H1 (cell line): ENCODE measurements around the gene TARDBP.

Source experiments
- CEBPB ChIP-seq: IDR thresholded peaks from 2 replicates; pipeline ENCODE4 v1.6.1; 2012; ENCODE audit warnings: low read depth, low read length
- POLR2AphosphoS5 ChIP-seq: IDR thresholded peaks from 2 replicates; pipeline ENCODE4 v1.6.1; 2011; ENCODE audit warnings: low read depth, low read length
- SIN3A ChIP-seq, 2 experiments: IDR thresholded peaks in 1 of 2; conservative IDR thresholded peaks in 1 of 2; 2 replicates each; pipeline ENCODE4 v1.6.1; 2011 to 2012; ENCODE audit warnings: low read length in 2 of 2, improper control_type of control experiment in 1 of 2, low read depth in 1 of 2, mild to moderate bottlenecking in 1 of 2
- SIX5 ChIP-seq: IDR thresholded peaks from 2 replicates; pipeline ENCODE4 v1.6.1; 2011; ENCODE audit warnings: mild to moderate bottlenecking, low read depth, low read length
- TF ChIP-seq, protein P1 (sequence below), 3 experiments: IDR thresholded peaks; 1 replicate in 2 of 3; 2 replicates in 1 of 3; pipeline versions ENCODE4 v1.5.1 to v1.6.1; 2011; ENCODE audit warnings: low read length in 3 of 3, mild to moderate bottlenecking in 3 of 3, inconsistent platforms in 2 of 3, low read depth in 1 of 3, moderate library complexity in 1 of 3; ENCODE audit not compliant: insufficient read depth in 1 of 3; ENCODE audit errors: control extremely low read depth in 1 of 3
- TF ChIP-seq, protein P2 (sequence below): IDR thresholded peaks from 2 replicates; pipeline ENCODE4 v1.6.1; 2011; ENCODE audit warnings: low read length, improper control_type of control experiment

DNA sequence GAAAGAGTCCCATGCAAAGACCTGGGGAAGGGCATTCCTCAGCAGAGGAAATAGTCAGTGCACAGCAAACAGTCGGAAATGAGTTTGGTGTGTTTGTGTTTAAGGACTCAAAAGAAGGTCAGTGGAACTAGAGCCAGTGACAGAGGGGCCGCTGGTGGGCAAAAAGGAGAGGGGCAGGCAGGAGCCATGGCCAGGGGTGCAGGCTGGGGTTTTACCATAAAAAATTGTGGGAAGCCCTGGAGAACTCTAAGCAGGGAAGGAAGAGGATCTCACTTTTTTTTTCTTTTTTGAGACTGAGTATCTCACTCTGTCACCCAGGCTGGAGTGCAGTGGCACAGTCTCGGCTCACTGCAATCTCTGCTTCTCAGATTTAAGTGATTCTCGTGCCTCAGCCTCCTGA, 33.7 kb upstream of the TARDBP start:
- TF ChIP-seq, protein P1, sequence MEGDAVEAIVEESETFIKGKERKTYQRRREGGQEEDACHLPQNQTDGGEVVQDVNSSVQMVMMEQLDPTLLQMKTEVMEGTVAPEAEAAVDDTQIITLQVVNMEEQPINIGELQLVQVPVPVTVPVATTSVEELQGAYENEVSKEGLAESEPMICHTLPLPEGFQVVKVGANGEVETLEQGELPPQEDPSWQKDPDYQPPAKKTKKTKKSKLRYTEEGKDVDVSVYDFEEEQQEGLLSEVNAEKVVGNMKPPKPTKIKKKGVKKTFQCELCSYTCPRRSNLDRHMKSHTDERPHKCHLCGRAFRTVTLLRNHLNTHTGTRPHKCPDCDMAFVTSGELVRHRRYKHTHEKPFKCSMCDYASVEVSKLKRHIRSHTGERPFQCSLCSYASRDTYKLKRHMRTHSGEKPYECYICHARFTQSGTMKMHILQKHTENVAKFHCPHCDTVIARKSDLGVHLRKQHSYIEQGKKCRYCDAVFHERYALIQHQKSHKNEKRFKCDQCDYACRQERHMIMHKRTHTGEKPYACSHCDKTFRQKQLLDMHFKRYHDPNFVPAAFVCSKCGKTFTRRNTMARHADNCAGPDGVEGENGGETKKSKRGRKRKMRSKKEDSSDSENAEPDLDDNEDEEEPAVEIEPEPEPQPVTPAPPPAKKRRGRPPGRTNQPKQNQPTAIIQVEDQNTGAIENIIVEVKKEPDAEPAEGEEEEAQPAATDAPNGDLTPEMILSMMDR (IDR thresholded peaks at IDR 0.05; ENCODE audit: control extremely low read depth in 1 of 3, insufficient read depth in 1 of 3, low read depth in 1 of 3, low read length in 3 of 3) = no peak
- TF ChIP-seq, protein P2, sequence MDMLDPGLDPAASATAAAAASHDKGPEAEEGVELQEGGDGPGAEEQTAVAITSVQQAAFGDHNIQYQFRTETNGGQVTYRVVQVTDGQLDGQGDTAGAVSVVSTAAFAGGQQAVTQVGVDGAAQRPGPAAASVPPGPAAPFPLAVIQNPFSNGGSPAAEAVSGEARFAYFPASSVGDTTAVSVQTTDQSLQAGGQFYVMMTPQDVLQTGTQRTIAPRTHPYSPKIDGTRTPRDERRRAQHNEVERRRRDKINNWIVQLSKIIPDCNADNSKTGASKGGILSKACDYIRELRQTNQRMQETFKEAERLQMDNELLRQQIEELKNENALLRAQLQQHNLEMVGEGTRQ = no peak
- TF ChIP-seq SIN3A (conservative IDR thresholded peaks at IDR 0.05 in 1 of 2, IDR thresholded peaks at IDR 0.05 in 1 of 2; ENCODE audit: low read depth in 1 of 2, low read length in 2 of 2) (no peak), CEBPB (no peak), SIX5 (no peak), POLR2AphosphoS5 (no peak)
